ENCODE data around the gene POMT1. TPM values are rescaled to one million over a fixed set of nuclear protein-coding genes. Genes with fewer than 3 reads are reported as not detected.

The POMT1 gene
- total RNA-seq, 2 donors from 2014 or later: 30.3 to 43.7 TPM

- Histone ChIP-seq H3K9me3 (no peaks in the 10 kb centered on the region), H3K4me1 (ENCODE audit: control insufficient read depth in 1 of 2, low read depth in 2 of 2) (no peaks in the 10 kb centered on the region), H3K27me3 (replicated peaks; ENCODE audit: insufficient read depth) (no peaks in the 10 kb centered on the region), H3K36me3 (peaks cover 55% of the 10 kb centered on the region), H3K27ac (no peak overlapping the region), H3K4me3 (no peak overlapping the region)
- DNase-seq (ENCODE audit: low spot score) (no peak), ATAC-seq (ENCODE audit: insufficient number of reproducible peaks, low FRiP score, low read depth) (no peak)
- TF ChIP-seq CTCF (IDR thresholded peaks at IDR 0.05): no peak
Observed at GRCh38 chr9:131521822-131522221, 19.1 kb downstream of the POMT1 start.

- Histone ChIP-seq H3K9me3 (no peaks in the 10 kb centered on the region), H3K4me1 (ENCODE audit: control insufficient read depth in 1 of 2, low read depth in 2 of 2) (no peaks in the 10 kb centered on the region), H3K4me3 (no peak overlapping the region), H3K27ac (no peak overlapping the region), H3K27me3 (replicated peaks; ENCODE audit: insufficient read depth) (no peaks in the 10 kb centered on the region), H3K36me3 (peaks cover 58% of the 10 kb centered on the region)
- no peak for DNase-seq (ENCODE audit: low spot score)
- TF ChIP-seq CTCF (IDR thresholded peaks at IDR 0.05): no peak
- no peak for ATAC-seq (ENCODE audit: insufficient number of reproducible peaks, low FRiP score, low read depth)
Observed at GRCh38 chr9:131522257-131523085, 19.8 kb downstream of the POMT1 start.

GRCh38 chr9:131523086-131523388 lies 20.3 kb downstream of the POMT1 start:
- ATAC-seq (ENCODE audit: insufficient number of reproducible peaks, low FRiP score, low read depth) (no peak), DNase-seq (ENCODE audit: low spot score) (no peak)
- TF ChIP-seq CTCF (IDR thresholded peaks at IDR 0.05): no peak
- peaks cover 59% of the 10 kb centered on the region for H3K36me3 ChIP-seq
- H3K27me3 ChIP-seq (replicated peaks; ENCODE audit: insufficient read depth): no peaks in the 10 kb centered on the region
- no peaks in the 10 kb centered on the region for H3K4me1 ChIP-seq (ENCODE audit: control insufficient read depth in 1 of 2, low read depth in 2 of 2)
- no peak overlapping the region for H3K4me3 ChIP-seq
- H3K9me3 ChIP-seq: no peaks in the 10 kb centered on the region
- H3K27ac ChIP-seq: no peak overlapping the region

- ATAC-seq (ENCODE audit: insufficient number of reproducible peaks, low FRiP score, low read depth) (no peak), DNase-seq (ENCODE audit: low spot score) (no peak)
- no peaks in the 10 kb centered on the region for H3K9me3 ChIP-seq
- no peak for TF ChIP-seq CTCF (IDR thresholded peaks at IDR 0.05)
- H3K27ac ChIP-seq: no peak overlapping the region
- H3K27me3 ChIP-seq (replicated peaks; ENCODE audit: insufficient read depth): no peaks in the 10 kb centered on the region
- H3K36me3 ChIP-seq: peaks cover 59% of the 10 kb centered on the region
- H3K4me3 ChIP-seq: no peak overlapping the region
- no peaks in the 10 kb centered on the region for H3K4me1 ChIP-seq (ENCODE audit: control insufficient read depth in 1 of 2, low read depth in 2 of 2)
Observed at GRCh38 chr9:131523451-131524435, 21.0 kb downstream of the POMT1 start.

- Histone ChIP-seq H3K9me3 (no peaks in the 10 kb centered on the region), H3K4me1 (ENCODE audit: control insufficient read depth in 1 of 2, low read depth in 2 of 2) (peaks cover 2 to 3% of the 10 kb centered on the region in 2 donors), H3K36me3 (peaks cover 57% of the 10 kb centered on the region), H3K27ac (no peak overlapping the region), H3K27me3 (replicated peaks; ENCODE audit: insufficient read depth) (no peaks in the 10 kb centered on the region), H3K4me3 (no peak overlapping the region)
- DNase-seq (ENCODE audit: low spot score) (no peak), ATAC-seq (ENCODE audit: insufficient number of reproducible peaks, low FRiP score, low read depth) (no peak)
- no peak for TF ChIP-seq CTCF (IDR thresholded peaks at IDR 0.05)
Observed at GRCh38 chr9:131524665-131525315, 22.1 kb downstream of the POMT1 start.

Data from thoracic aorta (tissue), 2 donors.